ENCODE results near the gene PDZD2.
"Not testable (repeated sequence)": the region's sequence is repeated elsewhere in the genome, so short reads cannot be mapped to it uniquely, and the experiment has no call there.

Gene PDZD2

GRCh38 chr5:31934156-31934555, 295.2 kb downstream of the PDZD2 start:
- DNase-seq (ENCODE audit: low spot score), result no peak

GRCh38 chr5:31935496-31936369, 296.8 kb downstream of the PDZD2 start:
- DNase-seq (ENCODE audit: low spot score), result no peak

GRCh38 chr5:31936683-31937082, 297.8 kb downstream of the PDZD2 start:
- no peak for DNase-seq (ENCODE audit: low spot score)

- no peak for DNase-seq (ENCODE audit: low spot score)
Observed at GRCh38 chr5:31937226-31937625, 298.3 kb downstream of the PDZD2 start.

- no peak for DNase-seq (ENCODE audit: low spot score)
Observed at GRCh38 chr5:31937703-31938102, 298.8 kb downstream of the PDZD2 start.

- DNase-seq (ENCODE audit: low spot score), result no peak
Observed at GRCh38 chr5:31939151-31939550, 300.2 kb downstream of the PDZD2 start.

GRCh38 chr5:31941151-31941755, 302.3 kb downstream of the PDZD2 start:
- DNase-seq (ENCODE audit: low spot score), result no peak

- no peak for DNase-seq (ENCODE audit: low spot score)
Observed at GRCh38 chr5:31942546-31942945, 303.6 kb downstream of the PDZD2 start.

GRCh38 chr5:31944684-31945445, 305.9 kb downstream of the PDZD2 start:
- no peak for DNase-seq (ENCODE audit: low spot score)

- no peak for DNase-seq (ENCODE audit: low spot score)
Observed at GRCh38 chr5:31948006-31948405, 309.1 kb downstream of the PDZD2 start.

GRCh38 chr5:31952067-31952466, 313.1 kb downstream of the PDZD2 start:
- no peak for DNase-seq (ENCODE audit: low spot score)

- no peak for DNase-seq (ENCODE audit: low spot score)
Observed at GRCh38 chr5:31954091-31954490, 315.2 kb downstream of the PDZD2 start.

GRCh38 chr5:31957151-31957550, 318.2 kb downstream of the PDZD2 start:
- DNase-seq (ENCODE audit: low spot score), result no peak

GRCh38 chr5:31962351-31962751, 323.4 kb downstream of the PDZD2 start:
- DNase-seq (ENCODE audit: low spot score), result no peak

GRCh38 chr5:31962871-31963307, 324.0 kb downstream of the PDZD2 start:
- no peak for DNase-seq (ENCODE audit: low spot score)

GRCh38 chr5:31963358-31964006, 324.6 kb downstream of the PDZD2 start:
- no peak for DNase-seq (ENCODE audit: low spot score)

- no peak for DNase-seq (ENCODE audit: low spot score)
Observed at GRCh38 chr5:31964007-31964360, 325.1 kb downstream of the PDZD2 start.

GRCh38 chr5:31965227-31965626, 326.3 kb downstream of the PDZD2 start:
- no peak for DNase-seq (ENCODE audit: low spot score)

- DNase-seq (ENCODE audit: low spot score), result no peak
Observed at GRCh38 chr5:31966936-31967335, 328.0 kb downstream of the PDZD2 start.

GRCh38 chr5:31967461-31967860, 328.5 kb downstream of the PDZD2 start:
- no peak for DNase-seq (ENCODE audit: low spot score)

GRCh38 chr5:31972558-31972957, 333.6 kb downstream of the PDZD2 start:
- DNase-seq (ENCODE audit: low spot score), result peak; percentile 6

- DNase-seq (ENCODE audit: low spot score), result not testable (repeated sequence)
Observed at GRCh38 chr5:31975189-31975612, 336.3 kb downstream of the PDZD2 start.

Data from activated CD4-positive, alpha-beta T cell treated with anti-CD3 and anti-CD28 coated beads, Interleukin-2, Interleukin-4, amounts not matched to agents 100 ng/mL and 50 ng/mL, durations not matched to agents 16 hours and 8 hours (primary cell).